ENCODE data around the gene RFPL2.

RFPL2 gene

DNA sequence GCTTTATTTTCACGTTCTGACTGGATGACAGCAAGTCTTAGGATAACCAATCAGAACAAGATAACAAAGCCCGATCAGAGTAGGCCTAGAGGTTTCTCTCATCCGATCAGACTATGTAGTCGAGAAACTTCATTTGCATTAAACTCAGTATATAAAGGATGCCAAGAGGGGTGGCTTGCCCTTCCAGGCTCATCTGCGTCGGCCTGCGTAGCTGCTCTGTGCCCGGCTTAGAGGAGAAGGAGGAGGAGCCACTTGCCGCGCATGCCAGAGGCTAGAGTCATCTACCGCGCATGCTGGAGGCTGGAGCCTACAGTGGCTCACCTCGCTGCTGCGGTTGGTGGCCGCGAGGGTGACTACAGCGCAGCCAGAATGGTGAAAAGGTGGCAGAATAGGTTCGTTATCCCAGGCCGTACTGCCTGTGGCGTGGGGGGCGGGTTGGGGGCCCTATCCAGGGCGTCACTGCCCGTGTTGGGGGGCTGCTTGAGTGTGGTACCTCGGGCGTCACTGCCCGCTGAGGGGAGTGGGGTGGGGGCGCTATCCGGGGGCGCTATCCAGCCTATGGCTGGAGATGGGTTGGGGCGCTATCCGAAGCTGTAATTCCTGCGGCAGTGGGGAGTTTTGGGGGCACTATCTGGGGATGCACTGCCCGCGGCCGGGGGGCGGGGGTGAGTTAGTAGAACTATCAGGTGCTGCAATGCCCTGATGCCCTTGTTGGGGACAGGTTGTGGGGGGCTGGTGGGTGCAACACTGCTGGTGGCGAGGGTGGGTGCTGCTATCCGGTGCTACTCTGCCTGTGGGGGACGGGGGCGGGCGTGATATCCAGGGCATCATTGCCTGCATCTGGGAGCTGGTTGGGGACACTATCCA is at the start of gene RFPL2:
TSS of gene RFPL2 (minus strand) at position 218 of the 867 bp plus-strand sequence. CDS start 2,622 bp downstream, outside the sequence.
- FAIRE-seq = no peak

DNA sequence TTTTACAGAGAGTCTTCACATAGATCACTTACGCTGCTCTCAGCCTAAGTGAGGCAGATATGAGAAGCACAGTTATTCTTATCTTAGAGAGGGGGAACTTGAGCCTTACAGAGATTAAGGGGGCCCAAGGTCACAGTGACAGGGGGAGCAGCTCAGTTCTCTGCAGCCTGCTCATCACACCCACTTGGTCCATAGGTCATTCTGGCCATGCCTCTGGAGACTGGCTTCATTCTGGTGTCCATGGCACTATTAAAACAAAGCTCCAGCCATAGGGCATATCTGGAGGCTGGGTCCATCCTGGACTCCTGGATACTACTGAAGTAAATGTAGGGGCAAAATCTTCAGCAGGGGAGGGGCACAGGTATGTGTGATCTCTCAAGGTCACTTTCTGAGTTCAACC is 44.4 kb upstream of the RFPL2 start:
- FAIRE-seq = no peak

GRCh38 chr22:32248276-32248675 is 43.4 kb upstream of the RFPL2 start:
- FAIRE-seq = no peak

DNA sequence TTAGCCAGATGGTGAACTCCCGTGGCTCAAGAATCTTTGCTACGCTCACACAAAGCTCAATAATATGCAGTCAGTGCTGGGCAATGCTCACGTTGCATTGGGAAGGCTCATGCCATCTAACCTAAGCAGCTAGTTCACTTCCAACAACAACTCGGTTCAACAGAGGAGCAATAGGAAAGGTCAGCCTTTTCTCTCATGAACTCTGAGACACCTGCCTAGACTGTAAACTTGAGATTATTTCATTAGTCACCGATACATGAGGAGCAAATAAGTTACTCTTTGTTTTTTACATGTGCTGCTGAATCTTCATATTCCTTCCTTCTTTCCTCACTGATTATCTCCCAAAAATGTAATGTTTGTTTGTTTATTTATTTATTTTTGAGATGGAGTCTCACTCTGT is 41.3 kb upstream of the RFPL2 start:
- FAIRE-seq = no peak

DNA sequence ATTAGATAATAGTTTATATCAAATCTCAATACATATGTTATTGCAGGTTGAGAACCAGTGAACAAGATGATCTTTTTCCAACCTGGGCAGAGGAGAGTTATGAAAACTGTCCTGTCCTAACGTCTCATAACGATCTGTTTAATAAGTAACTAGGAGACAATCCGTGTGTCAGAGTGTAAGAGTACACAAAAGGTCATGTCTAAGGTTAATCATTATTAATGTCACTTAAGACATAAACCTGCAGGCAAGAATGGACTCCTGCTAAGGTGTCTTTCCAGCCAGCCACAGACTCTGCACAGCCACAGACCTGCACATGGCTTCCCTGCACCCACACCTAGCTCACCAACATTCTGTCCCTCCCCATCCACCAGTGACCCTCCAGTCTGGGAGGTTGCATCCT is 40.2 kb upstream of the RFPL2 start:
- no peak for FAIRE-seq

GRCh38 chr22:32244547-32244946 is 39.7 kb upstream of the RFPL2 start:
- FAIRE-seq = no peak

- no peak for FAIRE-seq
Measured at GRCh38 chr22:32240461-32240860, 35.6 kb upstream of the RFPL2 start.

DNA sequence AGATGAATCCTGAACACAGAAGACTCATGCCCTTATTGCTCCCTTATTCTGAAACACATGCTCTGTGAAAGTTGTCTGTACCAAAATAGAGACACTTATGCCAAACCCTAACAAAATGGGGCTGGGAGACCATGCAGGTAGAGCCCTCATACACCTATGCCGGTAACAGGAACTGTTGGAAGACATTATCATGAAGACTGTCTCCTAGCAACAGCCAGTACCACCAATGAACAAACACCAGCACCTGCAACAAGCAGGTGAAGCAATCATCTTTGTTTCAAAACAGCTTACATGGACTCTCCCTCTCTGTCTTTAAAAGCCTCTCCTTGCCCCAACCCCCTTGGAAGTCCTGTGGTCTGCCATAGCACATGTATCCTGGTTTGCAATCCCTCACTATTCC is 33.0 kb upstream of the RFPL2 start:
- FAIRE-seq = no peak

- FAIRE-seq = no peak
Measured at GRCh38 chr22:32236970-32237369, 32.1 kb upstream of the RFPL2 start.

- FAIRE-seq = no peak
Measured at GRCh38 chr22:32233091-32233490, 28.2 kb upstream of the RFPL2 start.

- FAIRE-seq = no peak
Measured at GRCh38 chr22:32232191-32232830, 27.4 kb upstream of the RFPL2 start.

- FAIRE-seq = no peak
Measured at GRCh38 chr22:32226326-32227104, 21.6 kb upstream of the RFPL2 start.

- FAIRE-seq = no peak
Measured at GRCh38 chr22:32222991-32223390, 18.1 kb upstream of the RFPL2 start.

DNA sequence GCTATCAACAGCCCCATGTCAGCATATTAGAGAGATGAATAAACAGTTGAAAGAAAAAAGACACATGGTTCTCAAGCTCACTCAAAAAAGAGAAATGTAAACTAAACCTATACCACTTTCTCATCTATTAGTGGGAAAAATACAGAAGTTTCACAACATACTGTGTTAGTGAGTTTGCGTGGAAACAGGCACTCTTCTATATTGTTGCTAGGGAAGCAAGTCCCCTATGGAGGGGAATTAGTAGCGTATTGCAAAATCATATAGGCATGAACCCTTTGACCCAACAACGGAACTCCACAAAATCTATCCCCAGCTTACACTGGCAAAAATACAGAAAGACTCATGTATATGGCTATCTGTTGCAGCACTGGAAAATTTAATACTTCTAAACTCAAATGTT is 14.2 kb upstream of the RFPL2 start:
- FAIRE-seq = no peak

GRCh38 chr22:32218470-32218869 is 13.6 kb upstream of the RFPL2 start:
- no peak for FAIRE-seq

DNA sequence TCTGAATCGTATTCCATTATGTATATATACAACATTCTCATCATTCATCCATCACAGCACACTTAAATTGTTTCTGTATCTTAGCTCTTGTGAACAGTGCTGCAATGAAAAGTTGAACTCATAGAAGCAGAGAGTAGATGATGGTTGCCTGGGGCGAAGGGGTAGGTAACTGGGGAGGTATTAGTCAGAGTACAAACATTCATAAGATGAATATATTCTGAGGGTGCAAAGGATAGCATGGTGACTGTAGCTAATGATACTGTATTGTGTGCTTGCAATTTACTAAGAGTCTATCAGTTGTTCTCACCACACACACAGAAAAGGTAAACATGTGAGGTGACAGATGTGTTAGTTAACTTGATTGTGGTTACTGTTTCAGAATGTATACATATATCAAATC is 12.6 kb upstream of the RFPL2 start:
- FAIRE-seq = no peak

GRCh38 chr22:32216911-32217310 is 12.0 kb upstream of the RFPL2 start:
- FAIRE-seq = no peak

DNA sequence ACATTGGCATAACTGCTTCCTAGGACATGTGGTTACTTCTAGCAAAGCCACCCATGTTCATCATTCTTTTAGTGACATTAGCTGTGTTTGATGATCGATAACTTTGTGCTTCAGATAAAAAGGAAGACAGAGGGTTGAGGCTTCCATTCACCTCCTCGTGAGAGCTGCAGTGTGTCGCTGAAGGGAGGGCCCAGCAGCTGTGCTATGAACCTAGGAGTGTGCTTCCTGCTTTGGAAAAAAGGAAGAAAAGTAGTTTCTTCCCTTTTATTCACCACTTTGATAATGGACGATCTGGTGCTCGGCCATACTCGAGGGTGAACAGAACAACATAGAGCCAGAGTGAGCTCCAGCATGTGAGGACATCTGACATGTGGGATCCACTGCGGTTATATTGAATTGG is 6.1 kb upstream of the RFPL2 start:
- no peak for FAIRE-seq

DNA sequence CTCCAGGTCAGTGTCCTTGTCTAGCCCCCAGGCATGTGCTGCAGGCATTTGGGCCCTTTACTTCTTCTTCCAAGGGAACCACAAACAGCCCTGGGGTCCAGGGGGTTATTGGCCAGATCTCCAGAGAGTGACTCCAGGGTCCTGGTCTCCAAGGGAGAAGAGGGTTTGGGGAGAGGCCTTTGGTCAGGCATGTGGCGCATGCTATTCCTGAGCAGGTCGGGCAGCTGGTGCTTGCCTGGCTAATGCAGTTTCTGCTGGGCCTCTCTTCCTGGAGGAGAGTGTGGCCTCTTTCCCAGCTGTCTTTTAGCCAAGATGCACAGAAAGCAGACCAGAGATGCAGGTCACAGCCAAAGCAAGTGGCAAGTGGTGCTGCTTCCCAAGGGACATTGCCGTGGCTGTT is 3.8 kb upstream of the RFPL2 start:
- no peak for FAIRE-seq

DNA sequence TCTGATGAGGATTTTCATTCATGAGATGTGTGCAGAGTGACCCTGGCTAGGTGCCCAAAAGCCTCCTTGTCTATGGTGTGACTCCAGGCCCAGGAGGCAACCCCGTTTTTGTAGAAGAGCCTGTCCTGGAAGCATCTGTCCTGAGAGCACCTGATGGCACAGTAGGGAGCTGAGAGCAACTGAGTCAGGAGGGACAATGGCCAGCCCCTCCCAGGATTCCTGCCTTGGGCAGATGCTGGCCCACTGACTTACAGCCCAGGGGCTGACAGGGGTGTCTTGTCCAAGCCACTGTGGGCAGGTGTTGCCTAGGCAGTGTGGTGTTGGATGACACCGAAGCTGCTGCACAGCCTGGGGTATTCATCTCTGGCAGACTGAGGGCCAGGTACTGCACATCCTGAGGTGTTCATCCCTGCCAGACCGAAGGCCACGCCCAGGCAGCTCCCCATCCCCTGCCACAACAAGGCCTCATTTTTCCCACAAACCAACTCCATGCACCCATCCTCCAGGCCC is 3.2 kb upstream of the RFPL2 start:
- FAIRE-seq = no peak

DNA sequence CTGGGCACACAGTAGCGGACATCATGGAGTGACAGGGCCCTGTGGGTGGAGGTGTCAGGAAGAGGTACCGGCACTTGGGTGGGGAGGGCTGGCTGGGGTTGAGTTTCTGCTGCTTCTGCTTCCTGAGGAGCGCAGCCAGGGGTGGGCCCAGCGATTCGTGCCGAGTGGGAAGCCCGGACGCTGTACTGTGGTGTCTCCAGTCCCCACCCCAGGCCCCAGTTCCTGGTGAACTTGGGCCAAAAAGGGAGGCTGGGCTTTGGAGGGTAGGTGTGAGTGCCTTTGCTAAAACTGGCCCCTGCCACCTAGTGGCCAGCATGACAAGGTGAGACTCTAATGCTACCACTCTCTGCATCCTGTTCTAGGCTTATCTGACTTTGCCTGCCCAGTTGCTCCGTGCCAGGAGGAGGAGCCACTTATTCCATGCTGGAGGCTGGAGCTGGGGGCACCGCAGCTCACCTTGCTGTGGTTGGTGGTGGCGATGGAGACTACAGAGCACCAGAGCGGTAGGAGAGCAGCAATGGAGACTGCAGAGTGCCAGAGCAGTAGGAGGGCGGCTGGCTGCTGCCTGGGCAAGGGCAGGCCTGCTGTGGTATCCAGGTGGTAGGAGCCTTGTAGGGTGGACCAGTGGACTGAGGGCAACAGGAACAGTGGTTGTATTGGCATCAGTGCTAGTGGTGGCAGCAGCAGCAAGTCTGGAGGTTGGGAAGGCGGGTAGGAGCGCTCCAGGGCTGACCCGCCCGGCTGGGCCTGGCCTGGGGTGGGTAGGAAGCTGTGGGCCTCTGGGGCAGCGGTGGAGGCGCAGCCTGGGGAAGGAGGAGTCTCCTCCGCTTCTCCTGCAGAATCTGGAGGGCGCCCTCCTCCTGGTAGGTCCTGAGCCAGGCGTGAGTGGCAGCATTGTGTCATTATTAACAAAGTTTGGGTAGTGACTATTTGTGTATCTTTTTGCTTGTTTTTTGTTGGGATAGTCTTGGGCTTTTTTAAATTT is 2.2 kb upstream of the RFPL2 start:
- FAIRE-seq = no peak

All from endometrium (tissue), 2 donors.